Adrenal gland (tissue), 12 donors: ENCODE data around the gene NKAIN2. TPM values are rescaled to one million over a fixed set of nuclear protein-coding genes. Genes with fewer than 3 reads are reported as not detected.

ENCODE experiments used
- DNase-seq, 7 donors: peaks; one replicate each; pipeline ENCODE4 v3.0.0-alpha.2; 2019 to 2020
- H3K27ac ChIP-seq, 5 donors: fragments of 200-600 bp; sonication (generic) in 4 of 5; 1 replicate in 3 of 5; 2 replicates in 2 of 5; pipeline versions ENCODE4 v1.5.1 to v1.8.0; 2016 to 2020; ENCODE audit warnings: mild to moderate bottlenecking in 1 of 5
- H3K27me3 ChIP-seq: fragments of 200-600 bp; 2 replicates; pipeline ENCODE4 v1.8.0; 2021
- H3K36me3 ChIP-seq, 2 donors: fragments of 200-600 bp; replicated peaks in 1 of 2; 1 replicate in 1 of 2; 2 replicates in 1 of 2; pipeline versions ENCODE4 v1.5.1 to v1.8.0; 2018 to 2022
- H3K4me1 ChIP-seq, 2 donors: fragments of 200-600 bp; replicated peaks in 1 of 2; 1 replicate in 1 of 2; 2 replicates in 1 of 2; pipeline versions ENCODE4 v1.5.1 to v1.8.0; 2018 to 2021
- H3K4me3 ChIP-seq, 4 donors: fragments of 200-600 bp; sonication (generic) in 3 of 4; one replicate each; pipeline ENCODE4 v1.5.1; 2016 to 2018
- H3K9me3 ChIP-seq, 3 donors: fragments of 200-600 bp; sonication (generic) in 1 of 3; replicated peaks in 1 of 3; 1 replicate in 2 of 3; 2 replicates in 1 of 3; pipeline versions ENCODE4 v1.5.1 to v1.8.0; 2016 to 2021
- CTCF ChIP-seq, 6 experiments: fragments of 450-650 bp in 4 of 6; fragments of 200-600 bp in 2 of 6; sonication (generic) in 1 of 6; IDR thresholded peaks; 1 replicate in 5 of 6; 2 replicates in 1 of 6; pipeline versions ENCODE4 v1.5.1 to v1.8.0; 2016 to 2021; ENCODE audit warnings: antibody characterized with exemption in 6 of 6, mild to moderate bottlenecking in 2 of 6, moderate library complexity in 1 of 6
- POLR2A ChIP-seq, 2 donors: fragments of 450-650 bp; IDR thresholded peaks; one replicate each; pipeline ENCODE4 v1.6.1; 2017; ENCODE audit warnings: antibody characterized with exemption in 2 of 2, mild to moderate bottlenecking in 2 of 2, moderate library complexity in 1 of 2
- WGBS, 4 donors: extraction: QIAGEN DNeasy Blood & Tissue Kit in 2 of 4; methylation state at CpG; one replicate each; pipeline versions ENCODE4 v1.1.5 to v1.1.7; 2013 to 2017; 5-methylcytosine and 5-hydroxymethylcytosine counted together
- intact Hi-C, 2 donors: fragments of 100-400 bp; cut with DNase I; formaldehyde crosslinking; loops; one replicate each; pipeline versions ENCODE4 v1.14.1 to v1.15.0; 2022 to 2023
- polyA plus RNA-seq, 3 donors: library from polyadenylated mRNA; stranded (reverse); fragments of 200-250 nt in 2 of 3; fragments of 350-450 nt in 1 of 3; fragmentation: Illumina TruSeq in 1 of 3; extraction: RNeasy Lipid Tissue Mini Kit (QIAGEN cat#74804) in 1 of 3; gene quantifications; one replicate each; pipeline ENCODE4 v1.2.3, GENCODE V29; 2013 to 2014
- total RNA-seq, 9 donors: library from RNA; depleted of rRNA in 4 of 9; stranded (reverse); fragments of >200 nt in 4 of 9; fragments of 120-200 nt in 1 of 9; fragmentation: NEBNext Ultra II Directional in 1 of 9; extraction: Animal tissue kit (Norgen Biotek cat#: 25700) in 1 of 9; gene quantifications; one replicate each; pipeline versions ENCODE4 v1.1.0 to v1.2.4, GENCODE V29; 2013 to 2023
- donor health status: healthy with polysubstance abuse.
- donor health status: Bipolar disorder and iron deficiency.
- donor health status: DM: yes; HTN: yes; CAD: no.
- donor health status: DM: no; HTN: no; CAD: no.
- donor health status: DM: no; HTN: no; CAD: no.
- donor health status: DM: yes; HTN: yes; CAD: no.

The NKAIN2 gene
- total and polyA plus RNA-seq, 12 donors: under 0.01 to 0.61 (median 0.23) TPM; not detected in 3

- no peak for TF ChIP-seq POLR2A (IDR thresholded peaks at IDR 0.05)
- TF ChIP-seq CTCF (IDR thresholded peaks at IDR 0.05): no peak
Measured at GRCh38 chr6:124539096-124539495, 735.4 kb downstream of the NKAIN2 start.

DNA sequence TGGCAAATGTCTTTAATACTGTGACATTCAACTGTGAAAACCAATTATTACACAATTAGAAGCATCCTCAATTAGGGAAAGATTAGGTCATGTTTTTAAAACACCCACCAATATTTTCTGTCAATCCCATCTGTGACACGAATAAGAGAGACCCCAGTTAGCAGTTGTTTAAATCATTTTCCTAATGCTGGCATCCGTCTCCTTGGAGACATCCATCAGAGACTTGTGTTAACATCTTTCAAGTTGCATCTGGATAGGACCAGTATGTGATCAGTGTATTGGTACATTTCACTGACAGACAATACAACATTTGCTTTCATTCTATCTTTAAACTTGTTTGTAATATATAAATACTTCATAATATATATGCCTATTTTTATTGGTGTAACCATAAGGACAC, 737.9 kb downstream of the NKAIN2 start:
- H3K9me3 ChIP-seq: no peaks in the 10 kb centered on the region
- 53 to 72% (median 63%) methylated on average over 2 of the region's 2 CpGs for WGBS, 4 donors
- no peak for TF ChIP-seq CTCF (IDR thresholded peaks at IDR 0.05)

More at GRCh38 chr6:124539096-124539495, 735.4 kb downstream of the NKAIN2 start:
- Histone ChIP-seq H3K27ac (no peak overlapping the region), H3K36me3 (no peaks in the 10 kb centered on the region), H3K27me3 (no peaks in the 10 kb centered on the region), H3K4me3 (no peak overlapping the region), H3K9me3 (no peaks in the 10 kb centered on the region), H3K4me1 (no peaks in the 10 kb centered on the region)
- no peak for DNase-seq
- intact Hi-C loops: no loop called here

GRCh38 chr6:124546601-124547000, 742.9 kb downstream of the NKAIN2 start:
- intact Hi-C loops: no loop called here

More for the DNA sequence above, 737.9 kb downstream of the NKAIN2 start:
- H3K27me3 ChIP-seq: no peaks in the 10 kb centered on the region
- H3K4me1 ChIP-seq: no peaks in the 10 kb centered on the region
- H3K36me3 ChIP-seq: no peaks in the 10 kb centered on the region
- H3K4me3 ChIP-seq: no peak overlapping the region
- no peak for DNase-seq
- no peak overlapping the region for H3K27ac ChIP-seq
- intact Hi-C loops: no loop called here

DNA sequence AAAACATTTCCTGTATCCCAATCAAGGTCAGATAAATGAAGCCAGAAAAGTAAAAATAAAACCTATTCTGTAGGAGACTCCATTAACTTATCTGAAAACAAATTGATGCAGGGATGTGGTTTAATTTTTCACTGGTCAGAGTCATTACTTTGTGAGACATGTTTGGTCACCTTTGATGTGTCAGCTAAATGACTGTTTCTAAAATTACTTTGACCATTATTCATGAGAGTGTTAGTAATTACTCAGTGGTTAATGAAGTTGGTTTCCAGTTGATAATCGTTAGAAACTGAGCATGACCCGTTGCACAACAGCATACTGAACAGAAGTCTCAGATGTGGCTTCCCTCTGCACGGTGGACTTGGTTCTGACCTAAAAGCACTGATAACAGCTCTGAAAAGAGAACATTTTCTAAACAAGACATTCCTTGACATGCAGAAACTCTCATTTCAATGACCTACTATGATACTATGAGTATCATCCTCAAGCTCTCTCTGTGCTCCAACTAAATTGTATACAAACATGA, 748.1 kb downstream of the NKAIN2 start:
- Histone ChIP-seq H3K4me1 (no peaks in the 10 kb centered on the region), H3K9me3 (no peaks in the 10 kb centered on the region), H3K27me3 (no peaks in the 10 kb centered on the region), H3K4me3 (no peak overlapping the region), H3K27ac (no peak overlapping the region), H3K36me3 (no peaks in the 10 kb centered on the region)
- TF ChIP-seq CTCF (IDR thresholded peaks at IDR 0.05) (no peak), POLR2A (IDR thresholded peaks at IDR 0.05) (no peak)
- 70 to 76% (median 74%) methylated on average over 3 of the region's 3 CpGs for WGBS, 4 donors
- DNase-seq: no peak
- intact Hi-C loops: no loop called here

More at GRCh38 chr6:124546601-124547000, 742.9 kb downstream of the NKAIN2 start:
- Histone ChIP-seq H3K27me3 (no peaks in the 10 kb centered on the region), H3K4me3 (no peak overlapping the region), H3K27ac (no peak overlapping the region), H3K36me3 (no peaks in the 10 kb centered on the region), H3K4me1 (no peaks in the 10 kb centered on the region), H3K9me3 (no peaks in the 10 kb centered on the region)
- no peak for TF ChIP-seq POLR2A (IDR thresholded peaks at IDR 0.05)
- no peak for TF ChIP-seq CTCF (IDR thresholded peaks at IDR 0.05)
- no peak for DNase-seq
- WGBS, 4 donors: 29 to 43% (median 39%) methylated on average over 2 of the region's 2 CpGs
